Panc1 (cell line): ENCODE measurements around the gene INPP5E. TPM values are rescaled to one million over a fixed set of nuclear protein-coding genes. Genes with fewer than 3 reads are reported as not detected.

Source experiments
- ATAC-seq: fragments of 200-7000 bp; cut with Tn5 transposase; 2 replicates; pipeline ENCODE4 v1.9.1; 2020; ENCODE audit warnings: mild to moderate bottlenecking, moderate library complexity
- BruUV-seq: library from RNA; stranded (reverse); fragments of 400-500 nt; replicated peaks from 2 replicates; lab custom pipeline; 2021; lab: Mats Ljungman, UMichigan
- CTCF ChIA-PET: fragments of 300-600 bp; sonication (Branson Sonifier 250); formaldehyde crosslinking; loops from one replicate; lab custom pipeline; 2022; ENCODE audit warnings: antibody characterized with exemption; lab: Charles Lee
- POLR2A ChIA-PET: fragments of 300-600 bp; sonication (Branson Sonifier 250); formaldehyde crosslinking; loops from one replicate; lab custom pipeline; 2022; ENCODE audit warnings: antibody characterized with exemption; lab: Charles Lee
- DNase-seq: peaks from one replicate; pipeline ENCODE4 v3.0.0-alpha.2; 2010; ENCODE audit warnings: low read depth, low spot score
- H3K27ac ChIP-seq: 2 replicates; pipeline ENCODE4 v1.5.1; 2011; ENCODE audit warnings: mild to moderate bottlenecking, low read length, inconsistent platforms
- H3K27me3 ChIP-seq: fragments of 200-500 bp; sonication (Bioruptor generic); 2 replicates; pipeline ENCODE4 v1.6.0; 2014; ENCODE audit warnings: low read length, inconsistent platforms; ENCODE audit not compliant: control insufficient read depth, insufficient read depth
- H3K36me3 ChIP-seq: fragments of 200-500 bp; sonication (Bioruptor generic); 2 replicates; pipeline ENCODE4 v1.5.1; 2014; ENCODE audit warnings: inconsistent platforms, mild to moderate bottlenecking, low read length, moderate library complexity; ENCODE audit not compliant: control insufficient read depth, insufficient read depth
- H3K4me1 ChIP-seq: 2 replicates; pipeline ENCODE4 v1.5.1; 2011; ENCODE audit warnings: inconsistent platforms, mild to moderate bottlenecking, low read length, moderate library complexity; ENCODE audit not compliant: control insufficient read depth, insufficient read depth
- H3K4me3 ChIP-seq, 2 experiments: 2 replicates each; pipeline ENCODE4 v1.5.1; 2011 to 2012; ENCODE audit warnings: low read depth in 2 of 2, low read length in 2 of 2, mild to moderate bottlenecking in 2 of 2, inconsistent platforms in 1 of 2, moderate library complexity in 1 of 2
- H3K9me3 ChIP-seq: fragments of 200-500 bp; sonication (Bioruptor generic); 2 replicates; pipeline ENCODE4 v1.5.1; 2014; ENCODE audit warnings: low read depth, mild to moderate bottlenecking, inconsistent platforms, low read length, moderate library complexity; ENCODE audit not compliant: control insufficient read depth, insufficient read depth
- POLR2AphosphoS5 ChIP-seq: IDR thresholded peaks from 2 replicates; pipeline ENCODE4 v1.6.1; 2012; ENCODE audit warnings: mild to moderate bottlenecking, low read depth, low read length, moderate library complexity
- SIN3A ChIP-seq: IDR thresholded peaks from 2 replicates; pipeline ENCODE4 v1.6.1; 2012; ENCODE audit warnings: low read depth, mild to moderate bottlenecking, low read length, moderate library complexity, borderline replicate concordance; ENCODE audit not compliant: insufficient read depth
- TCF7L2 ChIP-seq: IDR thresholded peaks from 2 replicates; pipeline ENCODE4 v1.6.1; 2011; ENCODE audit warnings: mild to moderate bottlenecking, low read depth, low read length, inconsistent platforms
- in situ Hi-C: cut with HindIII; loops from 2 replicates; pipeline ENCODE4 v1.10.0; 2016; ENCODE audit warnings: low sequenced_read_pairs, low pct_unique_long_range_greater_than_20kb
- intact Hi-C: fragments of 100-400 bp; cut with micrococcal nuclease; formaldehyde crosslinking; loops from one replicate; pipeline ENCODE4 v1.10.0; 2022; ENCODE audit not compliant: unreplicated experiment
- total RNA-seq: library from RNA; stranded (reverse); gene quantifications from one replicate; pipeline ENCODE4 v1.2.1, GENCODE V29; 2021; ENCODE audit not compliant: unreplicated experiment
- TF ChIP-seq, protein P1 (sequence below), 2 experiments: IDR thresholded peaks; 2 replicates each; pipeline ENCODE4 v1.6.1; 2011 to 2012; ENCODE audit warnings: low read depth in 2 of 2, control low read depth in 1 of 2, low read length in 1 of 2, mild to moderate bottlenecking in 1 of 2, moderate library complexity in 1 of 2; ENCODE audit not compliant: insufficient read depth in 1 of 2
- TF ChIP-seq, protein P2 (sequence below): fragments of 450-650 bp; IDR thresholded peaks from 2 replicates; pipeline ENCODE4 v1.5.1; 2017; ENCODE audit warnings: mild to moderate bottlenecking

INPP5E gene
- total RNA-seq, 1 experiment from 2014 or later = 14.1 TPM

DNA sequence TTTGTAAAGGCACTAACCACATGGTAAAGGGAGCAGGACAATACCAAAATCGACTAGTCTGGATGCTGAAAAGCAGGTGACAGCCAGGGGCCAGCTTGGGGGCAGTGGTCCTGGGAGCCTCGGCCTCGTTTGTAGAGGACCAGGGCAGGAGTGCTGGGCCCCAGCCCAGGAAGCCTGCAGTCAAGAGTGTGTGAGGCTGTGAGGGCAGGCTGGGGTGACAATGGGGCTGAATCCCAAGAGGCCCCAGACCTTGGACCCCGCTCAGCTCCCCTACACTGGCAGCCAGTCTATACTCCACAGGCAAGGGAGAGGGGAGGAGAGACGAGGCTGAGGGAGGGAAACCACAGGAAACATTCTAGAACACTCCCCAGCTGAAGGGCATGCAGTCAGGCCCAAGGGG is 2.6 kb upstream of the INPP5E start:
- ATAC-seq (no peak), DNase-seq (no peak)
- H3K27me3 ChIP-seq = no peaks in the 10 kb centered on the region
- intact Hi-C loops (no loop called here), in situ Hi-C loops (no loop called here)
- H3K9me3 ChIP-seq = no peaks in the 10 kb centered on the region
- no TSS peak for BruUV-seq
- ChIA-PET CTCF (interaction anchor here (0.5 kb wide), 1 partner anchor 187 kb away, joined by 3 read pairs; no protein-coding TSS in a partner anchor), POLR2A (interaction anchor here (0.5 kb wide), 1 partner anchor 180 kb away, joined by 3 read pairs; no protein-coding TSS in a partner anchor)
- no peaks in the 10 kb centered on the region; the same call in 1 of the 2 replicates for H3K36me3 ChIP-seq
- TF ChIP-seq, protein P1, sequence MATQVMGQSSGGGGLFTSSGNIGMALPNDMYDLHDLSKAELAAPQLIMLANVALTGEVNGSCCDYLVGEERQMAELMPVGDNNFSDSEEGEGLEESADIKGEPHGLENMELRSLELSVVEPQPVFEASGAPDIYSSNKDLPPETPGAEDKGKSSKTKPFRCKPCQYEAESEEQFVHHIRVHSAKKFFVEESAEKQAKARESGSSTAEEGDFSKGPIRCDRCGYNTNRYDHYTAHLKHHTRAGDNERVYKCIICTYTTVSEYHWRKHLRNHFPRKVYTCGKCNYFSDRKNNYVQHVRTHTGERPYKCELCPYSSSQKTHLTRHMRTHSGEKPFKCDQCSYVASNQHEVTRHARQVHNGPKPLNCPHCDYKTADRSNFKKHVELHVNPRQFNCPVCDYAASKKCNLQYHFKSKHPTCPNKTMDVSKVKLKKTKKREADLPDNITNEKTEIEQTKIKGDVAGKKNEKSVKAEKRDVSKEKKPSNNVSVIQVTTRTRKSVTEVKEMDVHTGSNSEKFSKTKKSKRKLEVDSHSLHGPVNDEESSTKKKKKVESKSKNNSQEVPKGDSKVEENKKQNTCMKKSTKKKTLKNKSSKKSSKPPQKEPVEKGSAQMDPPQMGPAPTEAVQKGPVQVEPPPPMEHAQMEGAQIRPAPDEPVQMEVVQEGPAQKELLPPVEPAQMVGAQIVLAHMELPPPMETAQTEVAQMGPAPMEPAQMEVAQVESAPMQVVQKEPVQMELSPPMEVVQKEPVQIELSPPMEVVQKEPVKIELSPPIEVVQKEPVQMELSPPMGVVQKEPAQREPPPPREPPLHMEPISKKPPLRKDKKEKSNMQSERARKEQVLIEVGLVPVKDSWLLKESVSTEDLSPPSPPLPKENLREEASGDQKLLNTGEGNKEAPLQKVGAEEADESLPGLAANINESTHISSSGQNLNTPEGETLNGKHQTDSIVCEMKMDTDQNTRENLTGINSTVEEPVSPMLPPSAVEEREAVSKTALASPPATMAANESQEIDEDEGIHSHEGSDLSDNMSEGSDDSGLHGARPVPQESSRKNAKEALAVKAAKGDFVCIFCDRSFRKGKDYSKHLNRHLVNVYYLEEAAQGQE (IDR thresholded peaks at IDR 0.05; ENCODE audit: insufficient read depth in 1 of 2, low read depth in 2 of 2, low read length in 1 of 2) = no peak
- TF ChIP-seq POLR2AphosphoS5 = no peak
- no peak for TF ChIP-seq SIN3A
- TF ChIP-seq, protein P2, sequence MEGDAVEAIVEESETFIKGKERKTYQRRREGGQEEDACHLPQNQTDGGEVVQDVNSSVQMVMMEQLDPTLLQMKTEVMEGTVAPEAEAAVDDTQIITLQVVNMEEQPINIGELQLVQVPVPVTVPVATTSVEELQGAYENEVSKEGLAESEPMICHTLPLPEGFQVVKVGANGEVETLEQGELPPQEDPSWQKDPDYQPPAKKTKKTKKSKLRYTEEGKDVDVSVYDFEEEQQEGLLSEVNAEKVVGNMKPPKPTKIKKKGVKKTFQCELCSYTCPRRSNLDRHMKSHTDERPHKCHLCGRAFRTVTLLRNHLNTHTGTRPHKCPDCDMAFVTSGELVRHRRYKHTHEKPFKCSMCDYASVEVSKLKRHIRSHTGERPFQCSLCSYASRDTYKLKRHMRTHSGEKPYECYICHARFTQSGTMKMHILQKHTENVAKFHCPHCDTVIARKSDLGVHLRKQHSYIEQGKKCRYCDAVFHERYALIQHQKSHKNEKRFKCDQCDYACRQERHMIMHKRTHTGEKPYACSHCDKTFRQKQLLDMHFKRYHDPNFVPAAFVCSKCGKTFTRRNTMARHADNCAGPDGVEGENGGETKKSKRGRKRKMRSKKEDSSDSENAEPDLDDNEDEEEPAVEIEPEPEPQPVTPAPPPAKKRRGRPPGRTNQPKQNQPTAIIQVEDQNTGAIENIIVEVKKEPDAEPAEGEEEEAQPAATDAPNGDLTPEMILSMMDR = no peak
- no peak for TF ChIP-seq TCF7L2
- H3K4me1 ChIP-seq = no peaks in the 10 kb centered on the region
- H3K27ac ChIP-seq = no peak overlapping the region
- H3K4me3 ChIP-seq = no peak overlapping the region

DNA sequence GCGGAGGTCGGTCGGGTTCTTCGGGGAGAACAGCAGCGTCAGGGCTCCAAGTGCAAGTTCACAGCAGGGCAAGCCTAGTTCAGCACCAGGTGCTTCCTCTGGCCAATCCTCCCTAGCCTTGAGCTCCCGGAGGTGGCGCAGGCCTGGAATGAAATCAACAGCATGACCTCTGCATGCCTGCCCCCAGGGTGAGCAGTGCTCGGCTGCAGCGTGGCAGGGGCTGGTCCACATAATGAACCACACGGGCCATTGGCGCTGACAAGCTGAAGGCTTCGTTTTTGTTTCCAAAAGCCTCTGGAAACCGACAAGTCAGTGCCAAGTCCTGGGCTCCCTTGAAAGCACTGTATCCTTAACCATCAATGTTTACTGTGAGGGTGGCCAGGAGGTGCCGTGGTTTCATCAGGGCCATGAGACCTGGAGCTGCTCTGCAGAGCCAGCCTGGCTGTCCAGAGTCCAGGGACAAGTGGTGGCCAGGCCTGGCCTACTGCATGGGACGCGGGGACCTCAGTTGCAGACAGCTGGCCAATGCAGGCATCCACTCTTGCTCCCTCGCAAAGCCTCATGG is 2.1 kb upstream of the INPP5E start:
- CTCF ChIA-PET = no interaction called here
- ATAC-seq (no peak), DNase-seq (no peak)
- POLR2A ChIA-PET = interaction anchor here (0.5 to 0.6 kb wide), 2 partner anchors 16 to 179 kb away, joined by 3 to 7 read pairs; no protein-coding TSS in a partner anchor
- TF ChIP-seq, protein P1 (IDR thresholded peaks at IDR 0.05; ENCODE audit: insufficient read depth in 1 of 2, low read depth in 2 of 2, low read length in 1 of 2) = no peak
- TF ChIP-seq SIN3A = no peak
- TF ChIP-seq TCF7L2 = no peak
- no peak for TF ChIP-seq POLR2AphosphoS5
- TF ChIP-seq, protein P2 = no peak
- Histone ChIP-seq H3K9me3 (no peaks in the 10 kb centered on the region), H3K36me3 (no peaks in the 10 kb centered on the region; the same call in 1 of the 2 replicates), H3K4me3 (no peak overlapping the region), H3K27ac (no peak overlapping the region), H3K27me3 (no peaks in the 10 kb centered on the region), H3K4me1 (no peaks in the 10 kb centered on the region)
- intact Hi-C loops (no loop called here), in situ Hi-C loops (no loop called here)
- BruUV-seq = no TSS peak
